Keratinocyte (primary cell): Measurements from ENCODE around the gene PHIP.

Source experiments
- CTCF ChIP-seq, 3 experiments: IDR thresholded peaks in 1 of 3; conservative IDR thresholded peaks in 1 of 3; optimal IDR thresholded peaks in 1 of 3; 2 replicates in 2 of 3; 3 replicates in 1 of 3; pipeline versions ENCODE3 to v1.5.1; 2011; ENCODE audit warnings: low read length in 3 of 3, mild to moderate bottlenecking in 3 of 3, moderate library complexity in 2 of 3, control low read depth in 1 of 3, inconsistent platforms in 1 of 3; ENCODE audit not compliant: insufficient read depth in 2 of 3; ENCODE audit errors: extremely low read depth in 1 of 3
- EZH2 ChIP-seq: IDR thresholded peaks from one replicate; pipeline ENCODE4 v1.6.1; 2012; ENCODE audit warnings: inconsistent platforms, mild to moderate bottlenecking, low read length, moderate library complexity

DNA sequence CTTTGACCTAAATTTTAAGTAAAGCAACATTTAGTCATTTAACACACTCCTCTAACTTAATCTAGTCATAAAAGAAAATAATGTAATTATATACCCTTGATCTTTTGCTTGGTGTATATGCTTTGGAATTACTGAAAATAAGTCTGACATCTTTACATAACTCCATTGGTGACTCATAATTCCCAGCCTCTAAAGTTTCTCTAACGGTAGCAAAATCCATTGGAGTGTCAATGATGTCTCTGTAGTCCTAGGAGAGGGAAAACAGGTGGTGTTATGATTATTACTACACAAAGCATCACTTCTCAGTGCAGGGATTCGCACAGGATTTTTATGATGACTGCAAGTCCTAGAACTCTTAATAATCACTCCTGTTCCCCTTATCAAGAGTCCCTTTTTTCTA, 130.5 kb downstream of the PHIP start:
- TF ChIP-seq CTCF (optimal IDR thresholded peaks at IDR 0.05 in 1 of 3, IDR thresholded peaks at IDR 0.05 in 1 of 3, conservative IDR thresholded peaks at IDR 0.05 in 1 of 3; ENCODE audit: extremely low read depth in 1 of 3, insufficient read depth in 2 of 3, low read length in 3 of 3) (no peak), EZH2 (no peak)
